Measurements from ENCODE around the gene PPP1R1B.

Gene PPP1R1B

DNA sequence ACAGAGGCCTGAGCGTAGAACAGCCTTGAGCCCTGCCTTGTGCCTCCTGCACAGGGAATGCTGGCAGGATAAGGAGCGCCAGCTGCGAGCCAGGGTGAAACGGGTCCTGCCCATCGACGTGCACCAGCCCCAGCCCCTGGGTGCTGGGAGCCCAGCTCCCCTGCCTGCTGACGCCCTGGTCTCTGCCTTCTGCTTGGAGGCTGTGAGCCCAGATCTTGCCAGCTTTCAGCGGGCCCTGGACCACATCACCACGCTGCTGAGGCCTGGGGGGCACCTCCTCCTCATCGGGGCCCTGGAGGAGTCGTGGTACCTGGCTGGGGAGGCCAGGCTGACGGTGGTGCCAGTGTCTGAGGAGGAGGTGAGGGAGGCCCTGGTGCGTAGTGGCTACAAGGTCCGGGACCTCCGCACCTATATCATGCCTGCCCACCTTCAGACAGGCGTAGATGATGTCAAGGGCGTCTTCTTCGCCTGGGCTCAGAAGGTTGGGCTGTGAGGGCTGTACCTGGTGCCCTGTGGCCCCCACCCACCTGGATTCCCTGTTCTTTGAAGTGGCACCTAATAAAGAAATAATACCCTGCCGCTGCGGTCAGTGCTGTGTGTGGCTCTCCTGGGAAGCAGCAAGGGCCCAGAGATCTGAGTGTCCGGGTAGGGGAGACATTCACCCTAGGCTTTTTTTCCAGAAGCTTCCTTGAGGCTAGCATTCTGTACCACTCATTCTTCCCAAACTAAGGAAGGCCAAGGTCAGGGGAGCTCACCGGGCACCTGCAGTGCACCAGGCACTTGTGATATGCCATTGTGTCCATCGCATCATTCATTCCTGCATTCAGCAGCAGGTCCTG lies 43.4 kb downstream of the PPP1R1B start:
- Histone ChIP-seq H3K36me3 (ENCODE audit: control insufficient read depth in 1 of 2, insufficient read depth in 2 of 2, low read length in 2 of 2) (no peaks in the 10 kb centered on the region), H3K9me3 (ENCODE audit: control insufficient read depth in 1 of 2, low read length in 2 of 2) (no peaks in the 10 kb centered on the region), H3K4me1 (ENCODE audit: control insufficient read depth in 1 of 2, insufficient read depth in 2 of 2, low read length in 2 of 2) (peaks cover 0 to 17% of the 10 kb centered on the region in 2 donors), H3K27ac (ENCODE audit: low read length) (no peak overlapping the region), H3K4me3 (ENCODE audit: low read depth in 1 of 2, low read length in 2 of 2) (no peak overlapping the region), H3K27me3 (ENCODE audit: low read depth, low read length) (peaks cover 41% of the 10 kb centered on the region)

DNA sequence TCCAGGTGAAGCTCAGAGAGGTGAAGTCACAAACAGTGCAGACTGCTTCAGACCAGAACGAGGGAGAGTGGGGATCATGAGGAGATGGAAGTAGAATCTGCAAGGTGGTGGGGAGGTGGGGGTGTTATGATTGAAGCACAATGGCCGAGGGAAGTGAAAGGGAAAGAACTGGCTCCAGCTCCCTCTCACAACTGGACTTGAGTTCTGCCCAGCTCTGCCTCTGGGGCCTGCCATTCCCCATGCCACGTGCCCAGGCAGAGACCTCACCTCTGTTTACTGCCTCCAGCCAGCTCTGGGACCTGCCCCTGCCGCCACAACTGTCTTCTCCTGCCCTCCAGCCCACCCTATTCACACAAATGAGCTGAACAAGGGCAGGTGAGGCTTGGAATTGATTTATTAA lies 44.0 kb downstream of the PPP1R1B start:
- Histone ChIP-seq H3K27me3 (ENCODE audit: low read depth, low read length) (peaks cover 41% of the 10 kb centered on the region), H3K36me3 (ENCODE audit: control insufficient read depth in 1 of 2, insufficient read depth in 2 of 2, low read length in 2 of 2) (no peaks in the 10 kb centered on the region), H3K4me3 (ENCODE audit: low read depth in 1 of 2, low read length in 2 of 2) (no peak overlapping the region), H3K9me3 (ENCODE audit: control insufficient read depth in 1 of 2, low read length in 2 of 2) (no peaks in the 10 kb centered on the region), H3K27ac (ENCODE audit: low read length) (no peak overlapping the region), H3K4me1 (ENCODE audit: control insufficient read depth in 1 of 2, insufficient read depth in 2 of 2, low read length in 2 of 2) (peaks cover under 1 to 17% of the 10 kb centered on the region in 2 donors)

DNA sequence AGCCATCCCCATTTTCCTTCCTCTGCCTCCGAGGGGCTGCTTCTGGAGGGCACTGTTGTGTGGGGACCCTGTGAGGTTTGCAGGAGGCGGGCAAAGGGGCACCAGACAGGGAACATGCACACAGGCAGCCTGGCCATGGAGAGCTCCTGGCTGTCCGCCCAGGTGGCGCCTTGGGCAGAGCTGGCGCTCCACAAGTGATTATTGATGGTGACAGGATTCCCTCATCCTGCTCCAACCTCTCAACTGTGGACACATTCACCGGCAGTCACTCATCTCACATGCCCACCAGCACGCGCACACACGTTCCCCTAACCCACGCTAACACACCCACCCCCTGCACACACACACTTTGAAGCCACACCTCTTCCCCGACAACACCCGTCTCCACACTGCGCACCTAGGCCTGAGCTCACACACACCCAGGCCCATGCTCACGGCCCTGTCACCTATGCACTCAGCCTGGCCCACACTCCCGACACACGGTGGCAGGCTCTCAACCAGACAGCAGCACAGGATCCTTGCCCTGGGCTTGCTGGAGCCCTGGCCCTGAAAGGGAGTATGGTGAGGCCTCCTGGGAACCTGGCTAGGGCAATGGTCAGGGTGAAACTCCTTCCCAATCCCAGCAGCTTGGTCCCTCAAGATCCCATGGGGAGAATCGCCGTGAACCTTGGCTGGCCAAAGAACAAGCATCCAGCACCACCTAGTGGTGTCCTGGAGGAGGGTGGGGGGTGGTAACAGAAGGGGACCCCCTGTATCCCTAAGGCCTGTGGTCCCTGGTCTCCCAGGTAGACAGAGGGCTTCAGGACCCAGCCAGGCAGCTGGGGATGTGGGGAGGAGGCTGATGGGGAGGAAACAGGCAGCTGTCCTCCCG lies 45.1 kb downstream of the PPP1R1B start:
- Histone ChIP-seq H3K36me3 (ENCODE audit: control insufficient read depth in 1 of 2, insufficient read depth in 2 of 2, low read length in 2 of 2) (no peaks in the 10 kb centered on the region), H3K4me1 (ENCODE audit: control insufficient read depth in 1 of 2, insufficient read depth in 2 of 2, low read length in 2 of 2) (peaks cover 3 to 19% of the 10 kb centered on the region in 2 donors), H3K4me3 (ENCODE audit: low read depth in 1 of 2, low read length in 2 of 2) (no peak overlapping the region), H3K9me3 (ENCODE audit: control insufficient read depth in 1 of 2, low read length in 2 of 2) (no peaks in the 10 kb centered on the region), H3K27me3 (ENCODE audit: low read depth, low read length) (peaks cover 30% of the 10 kb centered on the region), H3K27ac (ENCODE audit: low read length) (no peak overlapping the region)

DNA sequence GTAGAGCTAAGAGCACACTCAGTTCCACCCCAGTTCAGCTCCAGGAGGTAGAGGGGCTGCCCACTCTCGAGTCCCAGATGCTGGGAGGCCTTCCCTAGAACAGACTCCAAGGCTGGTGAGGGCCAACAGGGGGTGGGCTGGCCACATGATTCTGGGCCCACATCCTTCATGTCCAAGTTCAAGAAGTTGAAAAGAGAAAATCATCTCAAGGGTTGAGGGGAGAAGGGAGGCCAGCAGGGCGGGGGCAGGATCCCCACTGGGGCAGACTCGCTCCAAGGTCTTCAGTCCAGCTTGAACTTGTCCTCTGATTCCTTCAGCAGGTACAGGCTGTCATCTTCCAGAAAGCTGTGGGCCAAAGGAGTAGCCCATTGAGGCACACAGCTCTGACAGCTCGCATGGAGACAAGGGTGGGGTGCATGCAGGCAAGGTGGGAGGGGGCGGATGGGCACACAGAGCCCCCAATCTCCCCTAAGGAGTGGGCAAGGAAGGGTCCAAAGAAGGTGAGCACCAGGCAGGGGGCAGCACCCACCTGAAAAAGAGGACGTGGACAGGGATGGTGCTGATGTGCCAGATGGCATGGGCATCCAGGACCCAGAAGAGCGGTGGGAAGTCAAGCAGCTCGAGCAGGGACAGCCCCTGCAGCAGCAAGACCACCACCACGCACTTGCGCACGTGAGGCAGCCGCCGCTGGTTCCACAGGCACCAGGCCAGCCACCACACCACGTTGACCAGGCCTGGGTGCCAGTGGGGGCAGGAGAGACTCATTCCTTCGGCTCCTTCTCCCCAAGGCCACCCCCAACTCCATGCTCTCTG lies 46.0 kb downstream of the PPP1R1B start:
- H3K27me3 ChIP-seq (ENCODE audit: low read depth, low read length), result peaks cover 23% of the 10 kb centered on the region
- no peak overlapping the region for H3K4me3 ChIP-seq (ENCODE audit: low read depth in 1 of 2, low read length in 2 of 2)
- peaks cover 8 to 14% of the 10 kb centered on the region in 2 donors for H3K4me1 ChIP-seq (ENCODE audit: control insufficient read depth in 1 of 2, insufficient read depth in 2 of 2, low read length in 2 of 2)
- H3K36me3 ChIP-seq (ENCODE audit: control insufficient read depth in 1 of 2, insufficient read depth in 2 of 2, low read length in 2 of 2), result no peaks in the 10 kb centered on the region
- no peaks in the 10 kb centered on the region for H3K9me3 ChIP-seq (ENCODE audit: control insufficient read depth in 1 of 2, low read length in 2 of 2)
- H3K27ac ChIP-seq (ENCODE audit: low read length), result no peak overlapping the region

DNA sequence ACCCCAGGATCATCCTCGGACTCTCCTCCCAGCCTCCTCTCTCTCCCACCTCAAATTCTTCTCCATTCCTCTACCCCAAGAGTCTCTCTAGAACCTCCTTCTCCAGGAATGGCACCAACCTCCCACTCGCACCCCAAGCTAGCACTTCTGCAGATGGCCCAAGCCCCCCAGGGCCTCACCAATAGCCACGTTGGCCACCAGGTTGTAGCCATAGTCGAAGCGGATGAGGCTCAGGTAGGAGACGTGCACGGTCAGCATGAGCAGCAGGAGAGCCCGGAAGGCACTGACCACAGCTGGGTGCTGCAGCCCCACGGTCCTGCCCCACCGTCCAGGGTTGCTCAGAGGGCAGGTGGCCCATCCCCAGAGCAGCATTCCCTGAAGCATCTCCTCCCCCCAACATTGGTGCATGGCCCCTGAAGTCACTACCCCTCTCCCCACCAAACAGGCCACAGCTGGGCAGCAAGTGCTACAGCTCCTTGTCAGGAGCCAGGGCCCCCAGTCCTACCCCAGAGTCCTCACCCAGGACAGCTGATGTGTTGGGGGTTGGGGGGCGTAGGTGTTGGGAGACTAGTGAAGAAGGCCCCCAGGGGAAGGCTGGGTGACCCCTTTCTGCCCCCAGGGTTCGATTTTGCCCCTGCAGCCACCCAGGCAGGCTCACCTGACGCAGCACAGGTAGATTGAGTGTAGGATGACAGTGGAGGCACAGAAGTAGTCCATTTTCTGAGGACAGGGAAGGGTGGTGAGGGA lies 46.8 kb downstream of the PPP1R1B start:
- Histone ChIP-seq H3K4me1 (ENCODE audit: control insufficient read depth in 1 of 2, insufficient read depth in 2 of 2, low read length in 2 of 2) (peaks cover 8 to 13% of the 10 kb centered on the region in 2 donors), H3K4me3 (ENCODE audit: low read depth in 1 of 2, low read length in 2 of 2) (no peak overlapping the region), H3K27ac (ENCODE audit: low read length) (no peak overlapping the region)

DNA sequence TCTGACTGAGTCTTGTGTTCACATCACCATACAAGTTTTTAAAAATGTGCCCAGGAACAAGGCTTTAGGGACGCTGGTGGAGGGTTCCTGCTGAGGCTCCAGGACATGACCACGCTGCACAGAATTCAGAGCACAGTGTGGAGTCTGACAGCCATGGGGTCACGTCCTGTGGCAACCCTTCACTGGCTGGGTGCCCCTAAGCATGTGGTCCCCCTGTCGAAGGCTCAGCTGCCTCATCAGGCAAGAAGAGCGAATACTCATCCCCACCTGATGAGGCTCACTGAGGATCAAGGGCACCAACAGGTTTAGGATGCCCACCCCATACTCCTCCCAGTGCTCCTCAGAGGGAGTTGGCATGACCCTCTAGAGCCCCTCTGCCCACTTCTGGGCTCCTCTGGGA lies 47.4 kb downstream of the PPP1R1B start:
- peaks cover 23% of the 10 kb centered on the region for H3K27me3 ChIP-seq (ENCODE audit: low read depth, low read length)
- no peak overlapping the region for H3K4me3 ChIP-seq (ENCODE audit: low read depth in 1 of 2, low read length in 2 of 2)
- no peaks in the 10 kb centered on the region for H3K9me3 ChIP-seq (ENCODE audit: control insufficient read depth in 1 of 2, low read length in 2 of 2)
- H3K27ac ChIP-seq (ENCODE audit: low read length), result no peak overlapping the region
- H3K36me3 ChIP-seq (ENCODE audit: control insufficient read depth in 1 of 2, insufficient read depth in 2 of 2, low read length in 2 of 2), result peaks cover 0 to 1% of the 10 kb centered on the region in 2 donors
- H3K4me1 ChIP-seq (ENCODE audit: control insufficient read depth in 1 of 2, insufficient read depth in 2 of 2, low read length in 2 of 2), result peaks cover 9 to 11% of the 10 kb centered on the region in 2 donors

More for the DNA sequence above, 46.8 kb downstream of the PPP1R1B start:
- Histone ChIP-seq H3K27me3 (ENCODE audit: low read depth, low read length) (peaks cover 23% of the 10 kb centered on the region), H3K36me3 (ENCODE audit: control insufficient read depth in 1 of 2, insufficient read depth in 2 of 2, low read length in 2 of 2) (no peaks in the 10 kb centered on the region), H3K9me3 (ENCODE audit: control insufficient read depth in 1 of 2, low read length in 2 of 2) (no peaks in the 10 kb centered on the region)

DNA sequence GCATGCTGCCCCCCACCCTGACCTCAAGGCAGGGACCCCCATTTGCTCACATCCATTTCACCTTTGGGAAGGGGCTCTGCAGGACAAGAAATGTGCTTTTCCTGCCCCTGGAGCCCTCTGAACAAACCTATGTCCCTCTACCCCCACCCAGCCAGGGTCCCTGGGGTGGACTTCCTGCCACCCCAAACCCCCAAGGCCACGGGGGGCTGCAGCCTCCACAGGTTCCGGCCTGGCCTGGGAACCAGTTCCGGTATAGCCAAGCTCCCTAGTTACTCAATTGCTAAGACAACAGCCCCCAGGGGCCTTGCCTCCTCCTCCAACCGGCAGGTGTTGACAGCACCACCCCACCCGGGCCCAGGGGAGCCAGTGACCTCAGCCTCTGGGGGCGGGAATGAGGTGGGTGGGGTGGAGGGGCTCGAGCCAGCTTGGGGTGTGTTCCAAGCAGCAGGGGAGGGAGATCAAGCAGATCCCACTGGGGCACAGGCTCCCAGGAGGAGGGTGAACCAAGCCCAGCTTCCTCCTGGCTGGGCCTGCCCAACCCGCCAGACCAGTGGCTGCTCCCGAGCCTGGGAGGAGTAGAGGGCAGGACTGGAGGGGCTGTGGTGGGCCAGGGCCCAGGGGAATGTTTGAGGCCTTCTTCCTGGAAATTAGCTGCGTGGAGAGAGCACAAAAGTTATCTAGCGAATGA lies 48.1 kb downstream of the PPP1R1B start:
- H3K4me3 ChIP-seq (ENCODE audit: low read depth in 1 of 2, low read length in 2 of 2), result no peak overlapping the region
- peaks cover 11 to 14% of the 10 kb centered on the region in 2 donors for H3K4me1 ChIP-seq (ENCODE audit: control insufficient read depth in 1 of 2, insufficient read depth in 2 of 2, low read length in 2 of 2)
- H3K27me3 ChIP-seq (ENCODE audit: low read depth, low read length), result peaks cover 16% of the 10 kb centered on the region
- peak overlapping the region; percentile 31 for H3K27ac ChIP-seq (ENCODE audit: low read length)
- no peaks in the 10 kb centered on the region for H3K9me3 ChIP-seq (ENCODE audit: control insufficient read depth in 1 of 2, low read length in 2 of 2)
- H3K36me3 ChIP-seq (ENCODE audit: control insufficient read depth in 1 of 2, insufficient read depth in 2 of 2, low read length in 2 of 2), result peaks cover 0 to 6% of the 10 kb centered on the region in 2 donors

DNA sequence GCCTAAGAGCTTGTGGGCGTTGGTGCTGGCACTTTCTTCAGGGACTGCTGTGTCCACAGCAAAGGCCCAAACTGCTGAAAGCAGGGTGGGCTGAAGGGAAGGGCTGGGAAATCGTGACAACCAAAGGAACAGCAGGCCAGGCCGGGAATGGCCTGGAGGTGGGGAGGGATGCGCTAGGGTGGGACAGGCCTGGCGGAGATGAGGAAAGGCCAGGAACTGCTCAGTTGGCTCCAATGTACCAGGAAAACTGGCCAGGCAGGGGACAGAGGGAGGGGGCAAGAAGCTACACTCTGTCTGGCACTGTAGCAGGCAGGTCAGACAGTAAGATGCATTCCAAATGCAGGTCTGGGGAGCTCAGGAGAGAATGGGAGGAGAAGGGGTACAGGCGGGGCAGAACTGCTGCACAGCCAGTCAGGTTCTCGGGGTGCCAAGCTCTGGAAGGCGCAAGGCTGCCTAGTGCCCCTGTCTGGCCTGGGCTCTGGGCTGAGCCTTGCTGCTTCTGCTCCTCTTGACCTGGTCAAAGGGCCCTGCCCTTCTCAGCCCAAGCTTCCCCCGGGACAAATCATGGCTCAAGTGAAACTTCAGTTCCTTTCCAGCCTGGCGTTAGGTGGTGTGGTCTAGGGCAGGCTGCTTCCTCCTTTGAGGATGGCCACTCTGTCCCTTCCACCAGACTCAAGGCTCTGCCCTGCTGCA lies 48.8 kb downstream of the PPP1R1B start:
- Histone ChIP-seq H3K27ac (ENCODE audit: low read length) (peak overlapping the region; percentile 31), H3K36me3 (ENCODE audit: control insufficient read depth in 1 of 2, insufficient read depth in 2 of 2, low read length in 2 of 2) (peaks cover 0 to 10% of the 10 kb centered on the region in 2 donors), H3K27me3 (ENCODE audit: low read depth, low read length) (peaks cover 11% of the 10 kb centered on the region), H3K4me3 (ENCODE audit: low read depth in 1 of 2, low read length in 2 of 2) (no peak overlapping the region), H3K9me3 (ENCODE audit: control insufficient read depth in 1 of 2, low read length in 2 of 2) (no peaks in the 10 kb centered on the region), H3K4me1 (ENCODE audit: control insufficient read depth in 1 of 2, insufficient read depth in 2 of 2, low read length in 2 of 2) (peaks cover 11 to 14% of the 10 kb centered on the region in 2 donors)

DNA sequence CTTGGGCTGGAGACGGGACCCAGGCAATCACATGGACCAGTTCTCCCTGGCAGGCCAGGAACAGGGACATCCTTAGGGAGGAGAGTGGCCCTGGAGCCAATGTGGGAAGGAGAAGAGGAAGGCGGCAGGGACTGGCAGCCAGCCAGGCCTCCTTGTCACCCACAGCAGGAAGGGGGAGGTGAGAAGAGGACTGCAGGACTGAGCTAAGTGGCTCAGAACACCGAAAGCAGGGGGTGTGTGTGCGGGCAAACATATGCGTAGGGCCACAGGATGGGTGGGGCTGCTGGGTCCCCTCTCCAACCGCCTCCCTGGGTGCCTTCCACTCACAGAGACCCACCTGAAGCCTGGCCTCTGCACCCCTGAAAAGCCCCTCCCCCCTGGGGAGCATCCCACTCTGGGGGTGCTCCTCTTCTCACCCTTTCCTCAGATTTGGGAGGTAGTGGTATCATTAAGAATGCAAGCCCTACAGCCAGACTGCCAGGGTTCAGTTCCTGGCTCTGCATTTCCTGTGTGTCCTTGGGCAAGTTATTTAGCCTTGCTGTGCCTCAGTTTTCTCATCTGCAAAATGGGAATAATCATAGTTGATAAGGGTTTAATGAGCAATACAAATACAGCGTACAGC lies 49.6 kb downstream of the PPP1R1B start:
- H3K4me1 ChIP-seq (ENCODE audit: control insufficient read depth in 1 of 2, insufficient read depth in 2 of 2, low read length in 2 of 2), result peaks cover 11 to 14% of the 10 kb centered on the region in 2 donors
- H3K27me3 ChIP-seq (ENCODE audit: low read depth, low read length), result peaks cover 3% of the 10 kb centered on the region
- H3K36me3 ChIP-seq (ENCODE audit: control insufficient read depth in 1 of 2, insufficient read depth in 2 of 2, low read length in 2 of 2), result peaks cover 0 to 18% of the 10 kb centered on the region in 2 donors
- no peaks in the 10 kb centered on the region for H3K9me3 ChIP-seq (ENCODE audit: control insufficient read depth in 1 of 2, low read length in 2 of 2)
- no peak overlapping the region for H3K4me3 ChIP-seq (ENCODE audit: low read depth in 1 of 2, low read length in 2 of 2)
- peak overlapping the region; percentile 31 for H3K27ac ChIP-seq (ENCODE audit: low read length)

Measured in muscle layer of duodenum (tissue), 2 donors.